ENCODE measurements around the gene PRPSAP1. TPM values are rescaled to one million over a fixed set of nuclear protein-coding genes. Genes with fewer than 3 reads are reported as not detected.

The PRPSAP1 gene
- total RNA-seq, 1 donor from 2014 or later = 92.6 TPM

DNA sequence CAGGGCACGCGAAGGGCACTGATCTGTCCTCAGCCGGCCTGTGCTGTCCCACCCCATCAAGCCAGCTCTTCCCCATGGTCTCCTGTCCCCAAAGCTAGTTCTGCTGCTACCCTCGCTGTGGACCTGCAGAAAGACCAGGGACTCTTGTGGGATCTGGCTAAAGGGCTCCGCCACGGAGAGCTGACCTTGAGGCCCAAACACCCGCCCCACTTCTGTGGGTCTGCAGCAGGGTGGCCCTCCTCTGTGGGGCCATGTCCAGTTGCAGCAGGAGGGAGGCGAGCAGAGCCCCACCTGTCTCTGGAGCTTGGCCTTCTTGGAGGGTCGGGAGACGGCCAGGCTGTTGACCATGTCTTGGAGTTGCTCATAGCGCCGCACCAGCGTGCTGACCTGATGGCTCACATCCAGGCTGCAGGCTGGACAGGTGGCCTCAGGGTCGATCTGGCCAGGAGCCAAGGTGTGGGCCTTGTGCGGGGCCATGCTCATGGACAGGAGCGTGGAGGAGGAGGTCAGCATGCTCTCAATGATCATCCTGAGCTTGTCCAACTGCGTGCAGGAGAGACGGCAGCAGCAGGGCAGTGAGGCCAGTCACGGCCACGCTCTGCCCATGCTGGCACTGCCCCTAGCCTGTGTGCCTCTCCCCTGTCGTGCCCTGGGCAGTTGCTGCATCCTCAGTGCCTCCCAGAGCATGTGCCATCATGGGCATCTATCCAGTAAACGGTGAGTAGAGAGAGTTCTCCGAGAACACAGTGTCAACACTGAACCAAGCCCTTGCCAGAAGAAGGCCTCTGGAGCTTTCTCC, 71.9 kb downstream of the PRPSAP1 start:
- no peaks in the 10 kb centered on the region for H3K36me3 ChIP-seq
- intact Hi-C loops (cut with DNase I) = loop anchor here (2.0 to 10.0 kb wide), 2 partner anchors 161 to 277 kb away; partner anchors contain the start of gene CDK3
- TF ChIP-seq POLR2A (IDR thresholded peaks at IDR 0.05) (no peak), POLR2AphosphoS5 (IDR thresholded peaks at IDR 0.05; ENCODE audit: insufficient read depth in 1 of 2, low read depth in 1 of 2) (no peak)
- TF ChIP-seq, protein P1, sequence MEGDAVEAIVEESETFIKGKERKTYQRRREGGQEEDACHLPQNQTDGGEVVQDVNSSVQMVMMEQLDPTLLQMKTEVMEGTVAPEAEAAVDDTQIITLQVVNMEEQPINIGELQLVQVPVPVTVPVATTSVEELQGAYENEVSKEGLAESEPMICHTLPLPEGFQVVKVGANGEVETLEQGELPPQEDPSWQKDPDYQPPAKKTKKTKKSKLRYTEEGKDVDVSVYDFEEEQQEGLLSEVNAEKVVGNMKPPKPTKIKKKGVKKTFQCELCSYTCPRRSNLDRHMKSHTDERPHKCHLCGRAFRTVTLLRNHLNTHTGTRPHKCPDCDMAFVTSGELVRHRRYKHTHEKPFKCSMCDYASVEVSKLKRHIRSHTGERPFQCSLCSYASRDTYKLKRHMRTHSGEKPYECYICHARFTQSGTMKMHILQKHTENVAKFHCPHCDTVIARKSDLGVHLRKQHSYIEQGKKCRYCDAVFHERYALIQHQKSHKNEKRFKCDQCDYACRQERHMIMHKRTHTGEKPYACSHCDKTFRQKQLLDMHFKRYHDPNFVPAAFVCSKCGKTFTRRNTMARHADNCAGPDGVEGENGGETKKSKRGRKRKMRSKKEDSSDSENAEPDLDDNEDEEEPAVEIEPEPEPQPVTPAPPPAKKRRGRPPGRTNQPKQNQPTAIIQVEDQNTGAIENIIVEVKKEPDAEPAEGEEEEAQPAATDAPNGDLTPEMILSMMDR (IDR thresholded peaks at IDR 0.05) = no peak
- H3K4me1 ChIP-seq = peaks cover 5% of the 10 kb centered on the region
- H3K27ac ChIP-seq = no peak overlapping the region
- H3K4me3 ChIP-seq = no peak overlapping the region
- H3K27me3 ChIP-seq = no peaks in the 10 kb centered on the region
- no peaks in the 10 kb centered on the region for H3K9me3 ChIP-seq
- peak in 1 of 2 donors; percentile 89 for DNase-seq (ENCODE audit: extremely low spot score in 2 of 2)

- Histone ChIP-seq H3K36me3 (no peaks in the 10 kb centered on the region), H3K9me3 (no peaks in the 10 kb centered on the region), H3K4me3 (no peak overlapping the region), H3K27ac (no peak overlapping the region), H3K4me1 (peaks cover 11% of the 10 kb centered on the region), H3K27me3 (no peaks in the 10 kb centered on the region)
- intact Hi-C loops (cut with DNase I) = loop anchor here (2.0 to 10.0 kb wide), 2 partner anchors 160 to 276 kb away; partner anchors contain the start of gene CDK3
- no peak for DNase-seq (ENCODE audit: extremely low spot score in 2 of 2)
- TF ChIP-seq, protein P1 (IDR thresholded peaks at IDR 0.05) = no peak
- TF ChIP-seq POLR2A (IDR thresholded peaks at IDR 0.05) (no peak), POLR2AphosphoS5 (IDR thresholded peaks at IDR 0.05; ENCODE audit: insufficient read depth in 1 of 2, low read depth in 1 of 2) (no peak)
Observed at GRCh38 chr17:76280650-76281049, 73.1 kb downstream of the PRPSAP1 start.

DNA sequence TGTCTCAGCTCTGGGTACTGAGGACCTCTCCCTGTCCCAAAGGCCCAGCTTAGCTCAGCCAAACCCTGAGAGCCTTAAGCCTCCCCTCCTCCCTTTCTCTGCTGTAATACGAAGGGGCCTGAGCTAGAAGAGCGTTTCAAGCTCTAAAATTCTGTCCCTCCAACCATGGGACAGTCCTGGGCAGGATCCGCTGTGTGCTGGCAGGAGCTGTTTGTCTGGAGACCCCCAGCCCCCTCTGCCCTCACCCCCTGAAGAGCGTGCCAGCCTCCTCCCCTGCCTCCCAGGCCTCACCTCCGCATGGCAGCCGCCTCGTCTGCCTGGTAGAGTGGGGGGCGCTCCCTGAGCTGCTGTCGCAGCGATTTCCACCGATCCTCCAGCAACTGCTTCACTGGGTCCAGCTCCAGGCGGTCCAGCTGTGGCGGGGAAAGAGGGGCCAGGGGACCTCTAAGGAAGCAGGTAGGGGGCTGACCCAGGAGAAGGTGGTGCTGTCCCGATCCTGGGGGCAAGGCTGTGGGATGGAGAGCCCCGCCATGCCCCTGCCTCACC, 73.9 kb downstream of the PRPSAP1 start:
- TF ChIP-seq, protein P1 (IDR thresholded peaks at IDR 0.05) = peak in 1 of 3 experiments; percentile 34
- TF ChIP-seq POLR2A (IDR thresholded peaks at IDR 0.05) = no peak
- Histone ChIP-seq H3K4me1 (peaks cover 11% of the 10 kb centered on the region), H3K9me3 (no peaks in the 10 kb centered on the region), H3K27me3 (no peaks in the 10 kb centered on the region), H3K36me3 (no peaks in the 10 kb centered on the region), H3K27ac (no peak overlapping the region), H3K4me3 (no peak overlapping the region)
- intact Hi-C loops (cut with DNase I) = loop anchor here (2.0 to 10.0 kb wide), 2 partner anchors 159 to 275 kb away; partner anchors contain the start of gene CDK3
- peak in 1 of 2 donors; percentile 91 for DNase-seq (ENCODE audit: extremely low spot score in 2 of 2)

GRCh38 chr17:76278952-76279741, 74.6 kb downstream of the PRPSAP1 start:
- Histone ChIP-seq H3K27ac (no peak overlapping the region), H3K36me3 (no peaks in the 10 kb centered on the region), H3K27me3 (no peaks in the 10 kb centered on the region), H3K4me3 (no peak overlapping the region), H3K4me1 (peaks cover 11% of the 10 kb centered on the region), H3K9me3 (no peaks in the 10 kb centered on the region)
- TF ChIP-seq, protein P1 (IDR thresholded peaks at IDR 0.05) = peak; percentile 92 to 98 (median 93)
- TF ChIP-seq POLR2AphosphoS5 (IDR thresholded peaks at IDR 0.05; ENCODE audit: insufficient read depth in 1 of 2, low read depth in 1 of 2) (peak; percentile 28 to 29), POLR2A (IDR thresholded peaks at IDR 0.05) (no peak)
- intact Hi-C loops (cut with DNase I) = no loop called here
- peak in 1 of 2 donors; percentile 91 for DNase-seq (ENCODE audit: extremely low spot score in 2 of 2)

Data from vagina (tissue), 2 donors.